KMS-11 (cell line): ENCODE results near the gene MDH1B.
A peak's percentile ranks its signal among the peaks of the same experiment; 100 is the strongest.
"Not testable (repeated sequence)": the region's sequence is repeated elsewhere in the genome, so short reads cannot be mapped to it uniquely, and the experiment has no call there.

ENCODE experiments used
- H2AFZ ChIP-seq: fragments of 200-600 bp; sonication (generic); 2 replicates; pipeline ENCODE4 v1.6.1; 2016; ENCODE audit warnings: antibody characterized with exemption, mixed run types, low read depth
- H3K27ac ChIP-seq: fragments of 200-600 bp; sonication (generic); 2 replicates; pipeline ENCODE4 v1.6.1; 2016; ENCODE audit warnings: mild to moderate bottlenecking, mixed run types
- H3K27me3 ChIP-seq: fragments of 200-600 bp; sonication (generic); 2 replicates; pipeline ENCODE4 v1.6.1; 2017; ENCODE audit warnings: mild to moderate bottlenecking, low read depth, mixed run types, moderate library complexity; ENCODE audit not compliant: insufficient read depth
- H3K36me3 ChIP-seq: fragments of 200-600 bp; sonication (generic); 2 replicates; pipeline ENCODE4 v1.6.1; 2017; ENCODE audit warnings: mild to moderate bottlenecking, mixed run types; ENCODE audit not compliant: insufficient read depth
- H3K4me1 ChIP-seq: fragments of 200-600 bp; sonication (generic); 2 replicates; pipeline ENCODE4 v1.6.1; 2016; ENCODE audit warnings: mild to moderate bottlenecking, low read depth, mixed run types; ENCODE audit not compliant: poor library complexity, severe bottlenecking
- H3K4me2 ChIP-seq: fragments of 200-600 bp; sonication (generic); 2 replicates; pipeline ENCODE4 v1.7.0; 2016; ENCODE audit warnings: mild to moderate bottlenecking, mixed run types
- H3K4me3 ChIP-seq: fragments of 200-600 bp; sonication (generic); IDR thresholded peaks from 2 replicates; pipeline ENCODE4 v1.6.1; 2017; ENCODE audit warnings: low read depth, low read length, mixed read lengths; ENCODE audit not compliant: insufficient read depth
- H3K79me2 ChIP-seq: fragments of 200-600 bp; sonication (generic); 2 replicates; pipeline ENCODE4 v1.6.1; 2016; ENCODE audit warnings: low read depth, mixed run types; ENCODE audit not compliant: insufficient read depth
- H3K9ac ChIP-seq: fragments of 200-600 bp; sonication (generic); 2 replicates; pipeline ENCODE4 v1.6.1; 2016; ENCODE audit warnings: mild to moderate bottlenecking, mixed run types
- H4K20me1 ChIP-seq: fragments of 200-600 bp; sonication (generic); 2 replicates; pipeline ENCODE4 v1.6.1; 2016; ENCODE audit warnings: mild to moderate bottlenecking, mixed run types; ENCODE audit not compliant: insufficient read depth
- TF ChIP-seq, protein P1 (sequence below): fragments of 200-600 bp; sonication (generic); conservative IDR thresholded peaks from 2 replicates; pipeline ENCODE4 v1.6.1; 2017; ENCODE audit warnings: low read depth, mild to moderate bottlenecking, antibody characterized with exemption, low read length, moderate library complexity, mixed read lengths

MDH1B gene

DNA sequence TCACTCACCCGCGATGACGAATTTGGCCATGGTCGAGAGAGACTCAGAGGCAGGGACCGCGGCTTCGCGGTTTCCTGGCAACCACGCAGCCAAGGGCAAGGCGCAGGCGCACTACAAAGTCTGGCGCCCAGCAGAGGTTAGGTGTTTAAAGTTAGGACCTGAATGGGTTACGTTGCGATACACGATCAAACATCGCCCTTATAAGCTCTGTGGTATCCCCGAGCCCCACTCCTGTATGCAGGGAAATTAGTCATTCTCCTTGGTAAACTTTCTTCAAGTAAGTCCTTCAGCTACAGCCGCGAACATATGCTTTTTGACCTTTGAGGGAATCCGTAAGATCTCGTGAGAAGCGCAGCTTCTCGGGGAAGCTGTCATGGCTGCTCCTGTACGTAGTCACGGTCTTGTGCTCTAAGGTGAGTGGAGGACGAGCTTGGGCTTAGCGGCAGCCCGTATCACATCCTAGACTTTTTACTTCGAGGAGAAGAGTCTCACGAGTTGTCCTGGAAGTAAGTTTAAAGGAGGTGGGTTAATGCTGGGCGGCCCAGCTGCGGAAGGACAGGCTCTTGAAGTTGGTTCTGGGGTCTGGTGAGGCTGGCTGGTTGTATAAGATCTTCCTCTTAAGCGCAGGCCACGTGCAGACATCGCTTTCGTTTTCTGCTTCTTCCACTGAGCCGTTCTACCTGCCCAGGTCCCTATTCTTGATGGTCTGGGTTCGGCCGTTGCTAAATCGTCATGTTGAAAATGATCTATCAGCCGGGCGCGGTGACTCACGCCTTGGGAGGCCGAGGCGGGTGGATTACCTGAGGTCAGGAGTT is at the start of gene MDH1B, which contains the start of gene FASTKD2:
MDH1B (minus strand) TSS at position 87 of the 815 bp plus-strand sequence; CDS start at position 30, 57 bp downstream.
FASTKD2 (plus strand) TSS at position 365 of the 815 bp plus-strand sequence. CDS start 1,088 bp downstream, outside the sequence.
- Histone ChIP-seq H3K4me1 (peaks cover 15% of the 10 kb centered on the region), H3K36me3 (no peaks in the 10 kb centered on the region), H3K27ac (peak within 1 kb of the TSS; percentile 79), H3K9ac (peak within 1 kb of the TSS; percentile 92), H4K20me1 (no peaks in the 10 kb centered on the region), H3K79me2 (peaks cover 13% of the 10 kb centered on the region), H3K27me3 (no peaks in the 10 kb centered on the region), H3K4me2 (peak within 1 kb of the TSS; percentile 66), H2AFZ (peak within 1 kb of the TSS; percentile 91), H3K4me3 (peak within 1 kb of the TSS; percentile 39)
- TF ChIP-seq, protein P1, sequence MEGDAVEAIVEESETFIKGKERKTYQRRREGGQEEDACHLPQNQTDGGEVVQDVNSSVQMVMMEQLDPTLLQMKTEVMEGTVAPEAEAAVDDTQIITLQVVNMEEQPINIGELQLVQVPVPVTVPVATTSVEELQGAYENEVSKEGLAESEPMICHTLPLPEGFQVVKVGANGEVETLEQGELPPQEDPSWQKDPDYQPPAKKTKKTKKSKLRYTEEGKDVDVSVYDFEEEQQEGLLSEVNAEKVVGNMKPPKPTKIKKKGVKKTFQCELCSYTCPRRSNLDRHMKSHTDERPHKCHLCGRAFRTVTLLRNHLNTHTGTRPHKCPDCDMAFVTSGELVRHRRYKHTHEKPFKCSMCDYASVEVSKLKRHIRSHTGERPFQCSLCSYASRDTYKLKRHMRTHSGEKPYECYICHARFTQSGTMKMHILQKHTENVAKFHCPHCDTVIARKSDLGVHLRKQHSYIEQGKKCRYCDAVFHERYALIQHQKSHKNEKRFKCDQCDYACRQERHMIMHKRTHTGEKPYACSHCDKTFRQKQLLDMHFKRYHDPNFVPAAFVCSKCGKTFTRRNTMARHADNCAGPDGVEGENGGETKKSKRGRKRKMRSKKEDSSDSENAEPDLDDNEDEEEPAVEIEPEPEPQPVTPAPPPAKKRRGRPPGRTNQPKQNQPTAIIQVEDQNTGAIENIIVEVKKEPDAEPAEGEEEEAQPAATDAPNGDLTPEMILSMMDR: no peak

DNA sequence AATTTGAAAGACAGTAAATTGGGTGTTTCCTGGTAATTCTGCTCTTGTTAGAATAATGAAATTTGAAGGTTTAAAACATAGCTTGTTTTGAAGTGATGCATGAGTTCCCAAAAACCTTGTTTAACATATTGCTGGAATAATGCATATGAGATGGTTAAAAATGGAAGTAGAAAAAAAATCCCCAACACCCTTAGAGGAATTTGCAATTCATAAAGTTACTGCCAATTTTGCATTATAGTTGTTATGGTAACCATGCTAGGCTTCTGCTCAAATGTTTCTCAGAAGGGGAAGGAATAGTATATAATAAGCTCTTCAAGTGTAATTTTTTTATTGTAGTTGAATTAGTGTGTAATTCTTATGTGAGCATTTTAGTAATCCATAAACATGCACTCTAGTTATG is 49.4 kb upstream of the MDH1B start:
- Histone ChIP-seq H3K4me3 (no peak overlapping the region), H3K9ac (no peak overlapping the region), H3K4me2 (no peak overlapping the region), H3K27ac (no peak overlapping the region), H4K20me1 (no peaks in the 10 kb centered on the region), H2AFZ (no peak overlapping the region), H3K4me1 (no peaks in the 10 kb centered on the region), H3K79me2 (no peaks in the 10 kb centered on the region), H3K27me3 (no peaks in the 10 kb centered on the region), H3K36me3 (no peaks in the 10 kb centered on the region)
- TF ChIP-seq, protein P1: no peak

DNA sequence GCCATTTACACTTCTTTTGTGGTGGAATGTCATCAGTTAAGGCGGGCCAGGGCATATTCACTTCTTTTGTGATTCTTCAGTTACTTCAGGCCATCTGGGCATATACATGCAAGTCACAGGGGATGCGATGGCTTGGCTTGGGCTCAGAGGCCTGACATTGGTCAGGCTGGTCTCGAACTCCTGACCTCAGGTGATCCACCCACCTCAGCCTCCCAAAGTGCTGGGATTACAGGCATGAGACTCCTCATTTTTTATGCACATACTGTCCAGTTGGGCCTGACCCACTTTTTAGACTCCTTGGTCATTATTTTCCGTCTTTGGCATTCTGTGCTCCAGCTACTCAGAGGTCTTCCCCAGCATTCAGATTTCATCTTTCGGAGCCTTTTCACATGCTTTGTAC is 47.3 kb upstream of the MDH1B start:
- H3K4me2 ChIP-seq, H2AFZ ChIP-seq, H3K79me2 ChIP-seq, H3K27me3 ChIP-seq, H3K9ac ChIP-seq, H3K36me3 ChIP-seq, H3K4me3 ChIP-seq, H3K27ac ChIP-seq, H4K20me1 ChIP-seq, H3K4me1 ChIP-seq: not testable (repeated sequence)

DNA sequence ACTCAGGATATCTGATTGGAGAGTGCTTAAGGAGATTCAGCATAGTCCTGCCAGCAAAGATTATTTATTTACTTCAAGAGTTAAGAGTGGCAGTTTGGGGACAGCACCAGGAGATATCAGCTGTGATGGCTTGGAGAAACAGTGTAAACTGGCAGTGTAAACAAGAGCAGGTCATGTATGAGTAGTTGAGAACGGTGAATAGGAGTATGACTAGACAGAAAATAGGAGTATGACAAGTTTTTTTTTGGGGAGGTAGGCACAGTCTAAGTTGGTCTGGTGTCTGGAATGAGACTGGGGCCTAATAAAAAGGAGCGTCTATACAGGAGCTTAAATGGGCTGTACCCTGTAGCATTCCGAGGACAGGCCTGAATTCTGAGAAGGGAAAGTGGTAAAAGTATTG is 42.5 kb upstream of the MDH1B start:
- not testable (repeated sequence) for H3K4me3 ChIP-seq, H3K27ac ChIP-seq, H3K4me2 ChIP-seq, H3K9ac ChIP-seq, H3K79me2 ChIP-seq, H4K20me1 ChIP-seq, H2AFZ ChIP-seq, H3K36me3 ChIP-seq, H3K27me3 ChIP-seq, H3K4me1 ChIP-seq

DNA sequence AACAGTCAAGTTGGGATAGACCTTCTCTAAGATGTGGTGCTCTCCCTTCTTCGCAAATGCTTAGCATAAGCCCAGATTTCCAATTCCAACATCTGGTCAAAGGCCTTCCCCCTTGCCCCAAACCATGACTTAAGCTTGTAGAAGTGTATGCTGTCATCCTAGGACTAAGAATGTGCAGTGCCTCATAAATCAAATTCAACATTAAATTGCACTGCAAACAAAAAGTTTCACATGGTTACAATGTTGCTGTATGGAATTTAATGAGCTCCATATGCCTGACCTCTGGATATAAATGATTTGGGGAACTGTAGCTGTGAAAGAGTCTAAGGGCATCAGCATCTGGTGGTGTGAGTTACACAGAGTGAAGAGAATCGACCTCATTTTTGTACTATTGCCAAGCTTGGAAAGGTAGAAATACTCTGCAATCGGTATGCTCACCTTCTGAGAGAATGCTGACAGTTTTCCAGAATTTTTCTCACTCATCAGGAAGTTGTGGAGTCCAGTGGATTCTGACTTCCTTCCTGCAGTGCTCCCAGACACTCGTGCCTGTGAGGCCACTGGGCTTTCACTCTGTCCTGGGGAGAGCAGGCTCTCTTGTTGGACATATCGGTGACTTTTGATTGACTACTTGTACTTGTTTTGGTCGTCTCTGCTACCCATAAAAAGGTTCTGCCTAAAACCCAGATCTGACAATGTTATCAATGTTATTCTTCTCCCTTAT is 40.9 kb upstream of the MDH1B start:
- TF ChIP-seq, protein P1: no peak
- H3K4me1 ChIP-seq: no peaks in the 10 kb centered on the region
- H3K27me3 ChIP-seq: no peaks in the 10 kb centered on the region
- H2AFZ ChIP-seq: no peak overlapping the region
- no peaks in the 10 kb centered on the region for H3K36me3 ChIP-seq
- no peaks in the 10 kb centered on the region for H4K20me1 ChIP-seq
- no peaks in the 10 kb centered on the region for H3K79me2 ChIP-seq
- no peak overlapping the region for H3K9ac ChIP-seq
- no peak overlapping the region for H3K27ac ChIP-seq
- no peak overlapping the region for H3K4me2 ChIP-seq
- no peak overlapping the region for H3K4me3 ChIP-seq
